Measurements from ENCODE around the gene HELZ.
"Not testable (repeated sequence)": the region's sequence is repeated elsewhere in the genome, so short reads cannot be mapped to it uniquely, and the experiment has no call there.

Gene HELZ

GRCh38 chr17:67044940-67045339, 200.1 kb downstream of the HELZ start:
- no peak for DNase-seq

- DNase-seq = no peak
These were observed 200.8 kb downstream of the HELZ start, which contains the start of gene CACNG1 for GRCh38 chr17:67044016-67044772. Gene CACNG1, plus strand, starts transcription at chr17:67044554. Its CDS starts 107 bp downstream, at chr17:67044661.

DNA sequence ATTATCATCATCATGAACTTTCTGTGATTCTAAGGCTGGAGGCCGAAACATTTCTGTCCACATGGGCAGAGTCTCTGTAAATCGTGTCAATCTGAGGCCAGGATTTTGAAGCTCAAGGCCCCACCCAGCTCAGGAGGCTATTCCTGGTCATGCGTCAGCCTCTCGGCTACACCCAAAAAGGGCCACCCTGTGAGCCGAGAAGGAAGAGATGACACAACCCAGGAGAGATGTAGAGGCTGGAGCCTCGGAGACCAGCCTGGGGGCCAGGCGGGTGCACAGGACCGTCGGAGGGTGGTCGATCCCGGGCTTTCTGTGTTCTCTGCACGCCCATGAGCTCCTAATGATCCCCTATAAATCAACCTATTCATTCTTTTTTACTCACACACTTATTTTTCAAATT, 201.7 kb downstream of the HELZ start:
- no peak for DNase-seq

GRCh38 chr17:67041941-67042899, 202.8 kb downstream of the HELZ start:
- DNase-seq = no peak

- no peak for DNase-seq
These were observed 203.5 kb downstream of the HELZ start for GRCh38 chr17:67041531-67041930.

- DNase-seq = not testable (repeated sequence)
These were observed 203.9 kb downstream of the HELZ start for GRCh38 chr17:67041119-67041518.

GRCh38 chr17:67040652-67041051, 204.3 kb downstream of the HELZ start:
- no peak for DNase-seq

DNA sequence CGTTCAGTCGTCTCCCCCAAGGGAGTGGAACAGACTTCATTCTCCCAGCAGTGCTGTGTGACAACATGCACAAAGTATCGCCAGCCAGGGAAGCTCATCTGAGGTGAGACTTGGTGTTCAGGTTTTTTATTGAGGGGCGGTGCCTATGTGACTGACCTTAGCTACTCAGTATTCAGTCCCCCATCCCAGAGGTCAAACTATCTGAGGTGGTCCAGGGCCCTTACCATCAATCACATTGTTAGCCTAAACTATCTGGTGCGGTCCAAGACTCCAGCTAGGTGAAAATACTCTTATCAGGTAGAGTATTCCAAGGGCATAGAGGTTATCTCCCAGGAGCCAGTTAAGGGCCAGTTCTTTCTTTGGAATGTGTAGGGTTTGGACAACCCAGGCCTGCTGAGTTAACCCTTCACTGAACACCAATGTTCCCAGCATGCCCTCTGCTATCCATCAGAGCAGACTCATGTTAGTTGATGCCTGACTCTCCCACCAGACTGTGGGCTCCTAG, 206.1 kb downstream of the HELZ start:
- no peak for DNase-seq

GRCh38 chr17:67035131-67036083, 209.6 kb downstream of the HELZ start:
- no peak for DNase-seq

GRCh38 chr17:67033613-67034012, 211.4 kb downstream of the HELZ start:
- no peak for DNase-seq

- DNase-seq = no peak
These were observed 212.0 kb downstream of the HELZ start for GRCh38 chr17:67032985-67033384.

- no peak for DNase-seq
These were observed 212.6 kb downstream of the HELZ start for GRCh38 chr17:67032382-67032781.

- no peak for DNase-seq
These were observed 214.4 kb downstream of the HELZ start for GRCh38 chr17:67030641-67031040.

- no peak for DNase-seq
These were observed 217.9 kb downstream of the HELZ start for GRCh38 chr17:67027031-67027628.

DNA sequence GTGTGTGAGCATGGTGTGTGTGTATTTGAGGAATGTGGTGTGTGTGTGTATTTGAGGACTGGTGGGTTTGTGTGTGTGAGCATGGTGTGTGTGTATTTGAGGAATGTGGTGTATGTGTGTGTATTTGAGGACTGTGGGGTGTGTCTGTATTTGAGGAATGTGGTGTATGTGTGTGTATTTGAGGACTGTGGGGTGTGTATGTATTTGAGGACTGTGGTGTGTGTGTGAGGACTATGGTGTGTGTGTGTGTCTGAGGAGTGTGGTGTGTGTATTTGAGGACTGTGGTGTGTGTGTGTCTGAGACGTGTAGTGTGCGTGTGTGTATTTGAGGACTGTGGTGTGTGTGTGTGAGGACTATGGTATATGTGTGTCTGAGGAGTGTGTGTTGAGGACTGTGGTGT, 218.7 kb downstream of the HELZ start:
- no peak for DNase-seq

DNA sequence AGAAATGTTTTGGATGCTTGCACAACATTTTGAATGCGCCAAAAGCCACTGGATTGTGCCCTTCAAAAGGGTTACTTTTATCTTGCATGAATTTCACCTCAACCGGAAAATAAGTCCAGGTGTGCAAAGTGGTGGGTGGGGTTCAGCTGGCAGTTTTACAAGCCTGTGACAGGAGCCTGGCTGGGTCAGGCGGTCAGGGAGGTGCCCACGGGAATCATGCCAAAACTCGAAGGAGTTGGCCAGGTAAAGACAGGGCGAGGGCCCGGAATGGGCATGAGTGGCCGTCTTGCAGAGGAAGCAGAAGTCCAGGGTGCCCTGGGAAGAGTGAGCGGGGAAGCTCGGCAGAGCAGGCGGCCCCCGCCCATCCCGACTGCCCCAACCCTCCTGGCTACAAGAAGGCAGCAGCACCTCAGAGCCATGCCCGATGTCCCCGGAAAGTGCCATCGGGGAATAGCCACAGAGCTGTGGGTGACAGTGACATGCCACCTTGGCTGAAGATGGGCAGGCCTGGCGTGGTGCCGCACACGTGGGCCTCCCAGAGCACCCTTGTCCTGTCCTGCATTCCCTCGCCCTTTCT, 219.7 kb downstream of the HELZ start:
- DNase-seq = no peak

DNA sequence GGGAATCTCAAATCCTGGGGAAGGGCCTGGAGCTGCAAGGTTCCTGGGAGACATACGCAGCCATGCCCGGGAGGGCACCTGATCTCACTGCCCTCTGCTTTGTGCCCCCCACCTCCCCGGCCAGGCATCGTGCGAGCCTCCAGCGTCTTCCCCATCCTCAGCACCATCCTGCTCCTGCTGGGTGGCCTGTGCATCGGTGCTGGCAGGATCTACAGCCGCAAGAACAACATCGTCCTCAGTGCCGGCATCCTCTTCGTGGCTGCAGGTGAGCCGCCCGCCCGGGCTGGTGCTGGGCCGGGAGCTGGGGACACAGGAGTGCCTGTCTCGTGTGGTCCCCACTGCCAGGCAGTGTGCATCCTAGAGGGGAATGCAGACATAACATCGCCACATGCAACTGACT, 220.3 kb downstream of the HELZ start:
- DNase-seq = no peak

GRCh38 chr17:67022451-67022810, 222.6 kb downstream of the HELZ start:
- DNase-seq = no peak

- no peak for DNase-seq
These were observed 223.1 kb downstream of the HELZ start for GRCh38 chr17:67021743-67022450.

DNA sequence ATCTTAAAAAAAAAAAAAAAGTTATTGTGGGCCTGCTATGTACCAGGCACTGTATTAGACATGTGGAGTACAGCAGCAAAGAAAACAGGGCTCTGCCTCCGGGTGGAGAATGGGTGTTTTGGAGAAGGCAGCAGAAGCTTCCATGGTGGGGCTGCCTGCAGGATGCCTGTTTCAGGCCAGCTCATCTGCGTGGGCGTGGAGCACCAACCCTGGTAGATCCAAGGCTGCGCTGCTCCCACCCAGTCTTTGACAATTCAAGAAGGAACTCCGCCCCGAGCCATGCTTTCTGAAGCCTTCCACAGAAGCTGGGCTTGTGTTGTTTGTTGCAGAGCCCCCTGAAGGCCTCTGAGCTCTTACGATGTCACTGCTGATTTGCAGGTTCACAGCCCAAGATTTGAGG, 223.8 kb downstream of the HELZ start:
- no peak for DNase-seq

All from suppressor macrophage treated with lipopolysaccharide for 4 hours (primary cell).